ENCODE results near the gene DTX2.
"Not testable (repeated sequence)": the region's sequence is repeated elsewhere in the genome, so short reads cannot be mapped to it uniquely, and the experiment has no call there.

DNA sequence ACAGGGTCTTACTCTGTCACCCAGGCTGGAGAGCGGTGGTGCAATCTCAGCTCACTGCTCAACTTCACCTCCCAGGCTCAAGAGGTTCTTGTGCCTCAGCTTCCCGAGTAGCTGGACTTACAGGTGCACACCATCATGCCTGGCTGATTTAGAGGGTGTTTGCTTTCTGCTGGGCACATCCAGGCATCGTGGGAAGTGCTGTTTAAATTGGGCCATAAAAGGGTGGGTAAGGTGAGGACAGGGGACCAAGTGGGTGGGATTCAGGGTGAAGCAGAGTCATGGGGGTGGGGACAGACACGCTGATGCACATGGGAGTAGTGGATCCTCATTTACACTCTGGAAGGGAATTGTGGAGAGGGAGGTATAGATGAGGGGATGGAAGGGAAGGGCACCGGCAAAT, 3.5 kb downstream of the DTX2 start:
- TF ChIP-seq, protein P1, sequence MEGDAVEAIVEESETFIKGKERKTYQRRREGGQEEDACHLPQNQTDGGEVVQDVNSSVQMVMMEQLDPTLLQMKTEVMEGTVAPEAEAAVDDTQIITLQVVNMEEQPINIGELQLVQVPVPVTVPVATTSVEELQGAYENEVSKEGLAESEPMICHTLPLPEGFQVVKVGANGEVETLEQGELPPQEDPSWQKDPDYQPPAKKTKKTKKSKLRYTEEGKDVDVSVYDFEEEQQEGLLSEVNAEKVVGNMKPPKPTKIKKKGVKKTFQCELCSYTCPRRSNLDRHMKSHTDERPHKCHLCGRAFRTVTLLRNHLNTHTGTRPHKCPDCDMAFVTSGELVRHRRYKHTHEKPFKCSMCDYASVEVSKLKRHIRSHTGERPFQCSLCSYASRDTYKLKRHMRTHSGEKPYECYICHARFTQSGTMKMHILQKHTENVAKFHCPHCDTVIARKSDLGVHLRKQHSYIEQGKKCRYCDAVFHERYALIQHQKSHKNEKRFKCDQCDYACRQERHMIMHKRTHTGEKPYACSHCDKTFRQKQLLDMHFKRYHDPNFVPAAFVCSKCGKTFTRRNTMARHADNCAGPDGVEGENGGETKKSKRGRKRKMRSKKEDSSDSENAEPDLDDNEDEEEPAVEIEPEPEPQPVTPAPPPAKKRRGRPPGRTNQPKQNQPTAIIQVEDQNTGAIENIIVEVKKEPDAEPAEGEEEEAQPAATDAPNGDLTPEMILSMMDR (IDR thresholded peaks at IDR 0.05): not testable (repeated sequence)
- not testable (repeated sequence) for TF ChIP-seq POLR2A (IDR thresholded peaks at IDR 0.05)

Data from sigmoid colon (tissue), 3 donors.